HFF-Myc (cell line): ENCODE measurements around the gene AGXT.

Experiments
- DNase-seq: peaks from one replicate; pipeline ENCODE4 v3.0.0-alpha.2; 2011; ENCODE audit warnings: low read depth; ENCODE audit errors: extremely low read depth
- H3K4me3 ChIP-seq: replicated peaks from 2 replicates; pipeline ENCODE4 v1.5.1; 2011; ENCODE audit warnings: low read depth, mild to moderate bottlenecking, control low read depth, low read length
- CTCF ChIP-seq: IDR thresholded peaks from 2 replicates; pipeline ENCODE4 v1.5.1; 2012; ENCODE audit warnings: mild to moderate bottlenecking, low read depth, low read length, control low read depth; ENCODE audit errors: missing control alignments

AGXT gene

GRCh38 chr2:240900141-240900860 is 31.7 kb downstream of the AGXT start:
- TF ChIP-seq CTCF, result no peak
- DNase-seq, result no peak
- H3K4me3 ChIP-seq, result no peak overlapping the region

- no peak overlapping the region for H3K4me3 ChIP-seq
- TF ChIP-seq CTCF, result no peak
- no peak for DNase-seq
Observed at GRCh38 chr2:240901986-240902614, 33.5 kb downstream of the AGXT start.

- DNase-seq, result no peak
- H3K4me3 ChIP-seq, result no peak overlapping the region
- TF ChIP-seq CTCF, result no peak
Observed at GRCh38 chr2:240902615-240903041, 34.0 kb downstream of the AGXT start.

GRCh38 chr2:240903191-240904060 is 34.8 kb downstream of the AGXT start:
- TF ChIP-seq CTCF, result no peak
- no peak overlapping the region for H3K4me3 ChIP-seq
- no peak for DNase-seq

- no peak overlapping the region for H3K4me3 ChIP-seq
- no peak for TF ChIP-seq CTCF
- no peak for DNase-seq
Observed at GRCh38 chr2:240904216-240905175, 35.9 kb downstream of the AGXT start.
